Activated T-helper 1 cell treated with anti-CD3 and anti-CD28 coated beads, Interleukin-2, amount 50 U/mL, for 16 hours (primary cell): ENCODE results near the gene EDRF1.

Experiments
- DNase-seq, 2 donors: peaks; one replicate each; pipeline ENCODE4 v3.0.0-alpha.2; 2020; ENCODE audit warnings: low read depth in 1 of 2, low spot score in 1 of 2

The EDRF1 gene

GRCh38 chr10:125783957-125784356 is 64.4 kb downstream of the EDRF1 start:
- no peak for DNase-seq

GRCh38 chr10:125785791-125786190 is 66.3 kb downstream of the EDRF1 start:
- DNase-seq, result no peak

- no peak for DNase-seq
Observed at GRCh38 chr10:125788156-125789034, 68.9 kb downstream of the EDRF1 start.

- no peak for DNase-seq
Observed at GRCh38 chr10:125792342-125793300, 73.1 kb downstream of the EDRF1 start.

- DNase-seq, result no peak
Observed at GRCh38 chr10:125795128-125795527, 75.6 kb downstream of the EDRF1 start.

- DNase-seq, result no peak
Observed at GRCh38 chr10:125795637-125796190, 76.2 kb downstream of the EDRF1 start.

GRCh38 chr10:125797424-125797823 is 77.9 kb downstream of the EDRF1 start:
- no peak for DNase-seq

- no peak for DNase-seq
Observed at GRCh38 chr10:125797994-125798662, 78.6 kb downstream of the EDRF1 start.

GRCh38 chr10:125799451-125800182 is 80.1 kb downstream of the EDRF1 start:
- DNase-seq, result no peak

- no peak for DNase-seq
Observed at GRCh38 chr10:125801574-125801973, 82.1 kb downstream of the EDRF1 start.

GRCh38 chr10:125802131-125802530 is 82.6 kb downstream of the EDRF1 start:
- no peak for DNase-seq

- no peak for DNase-seq
Observed at GRCh38 chr10:125802739-125803138, 83.2 kb downstream of the EDRF1 start.

- DNase-seq, result no peak
Observed at GRCh38 chr10:125808047-125808446, 88.5 kb downstream of the EDRF1 start.

- no peak for DNase-seq
Observed at GRCh38 chr10:125811251-125811650, 91.7 kb downstream of the EDRF1 start.

- no peak for DNase-seq
Observed at GRCh38 chr10:125812128-125812750, 92.7 kb downstream of the EDRF1 start.
